OCI-LY7 (cell line): Measurements from ENCODE around the gene CRTAC1.

ENCODE experiments used
- EZH2phosphoT487 ChIP-seq: fragments of 200-600 bp; sonication (generic); IDR thresholded peaks from 2 replicates; pipeline ENCODE4 v1.6.1; 2018; ENCODE audit warnings: low read depth, borderline replicate concordance, mild to moderate bottlenecking, mixed run types, antibody characterized with exemption, low read length, moderate library complexity, mixed read lengths
- TF ChIP-seq, protein P1 (sequence below): fragments of 200-600 bp; sonication (generic); conservative IDR thresholded peaks from 2 replicates; pipeline ENCODE4 v1.5.1; 2014; ENCODE audit warnings: mild to moderate bottlenecking, antibody characterized with exemption, low read length, moderate library complexity, mixed read lengths

DNA sequence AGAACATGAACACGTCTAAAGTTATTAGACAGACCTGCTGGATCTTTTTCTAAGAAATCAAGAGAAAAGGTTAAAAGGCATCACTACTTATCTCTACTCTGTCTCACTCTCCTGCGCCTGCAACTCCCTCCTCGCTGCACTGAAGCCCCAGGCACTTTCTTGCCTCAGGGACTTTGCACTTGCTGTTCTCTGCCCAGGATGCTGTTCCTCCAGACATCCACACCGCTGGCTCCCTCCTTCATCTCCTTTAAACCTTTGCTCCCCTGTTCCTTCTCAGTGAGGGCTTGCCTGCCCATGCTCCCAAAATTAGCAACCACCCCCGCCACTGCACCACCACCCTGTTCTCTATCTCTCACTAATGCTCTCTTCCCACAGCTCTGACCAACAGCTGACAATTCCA is 93.4 kb downstream of the CRTAC1 start:
- TF ChIP-seq, protein P1, sequence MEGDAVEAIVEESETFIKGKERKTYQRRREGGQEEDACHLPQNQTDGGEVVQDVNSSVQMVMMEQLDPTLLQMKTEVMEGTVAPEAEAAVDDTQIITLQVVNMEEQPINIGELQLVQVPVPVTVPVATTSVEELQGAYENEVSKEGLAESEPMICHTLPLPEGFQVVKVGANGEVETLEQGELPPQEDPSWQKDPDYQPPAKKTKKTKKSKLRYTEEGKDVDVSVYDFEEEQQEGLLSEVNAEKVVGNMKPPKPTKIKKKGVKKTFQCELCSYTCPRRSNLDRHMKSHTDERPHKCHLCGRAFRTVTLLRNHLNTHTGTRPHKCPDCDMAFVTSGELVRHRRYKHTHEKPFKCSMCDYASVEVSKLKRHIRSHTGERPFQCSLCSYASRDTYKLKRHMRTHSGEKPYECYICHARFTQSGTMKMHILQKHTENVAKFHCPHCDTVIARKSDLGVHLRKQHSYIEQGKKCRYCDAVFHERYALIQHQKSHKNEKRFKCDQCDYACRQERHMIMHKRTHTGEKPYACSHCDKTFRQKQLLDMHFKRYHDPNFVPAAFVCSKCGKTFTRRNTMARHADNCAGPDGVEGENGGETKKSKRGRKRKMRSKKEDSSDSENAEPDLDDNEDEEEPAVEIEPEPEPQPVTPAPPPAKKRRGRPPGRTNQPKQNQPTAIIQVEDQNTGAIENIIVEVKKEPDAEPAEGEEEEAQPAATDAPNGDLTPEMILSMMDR = no peak
- no peak for TF ChIP-seq EZH2phosphoT487
